HG03280 (cell line): ENCODE results near the gene STAT5B.

ENCODE experiments used
- ATAC-seq: cut with Tn5 transposase; IDR thresholded peaks from one replicate; pipeline ENCODE4 v1.9.1; 2021; ENCODE audit warnings: mild to moderate bottlenecking, moderate library complexity; ENCODE audit not compliant: unreplicated experiment

Gene STAT5B

GRCh38 chr17:42182927-42183734, 93.1 kb downstream of the STAT5B start:
- ATAC-seq, result no peak

GRCh38 chr17:42181851-42182207, 94.4 kb downstream of the STAT5B start:
- ATAC-seq, result no peak

GRCh38 chr17:42180922-42181850, 95.0 kb downstream of the STAT5B start, which contains the start of gene KCNH4:
Gene KCNH4, minus strand, starts transcription at chr17:42181142. Its CDS starts 197 bp downstream, at chr17:42180945.
- peak; percentile 56 for ATAC-seq

- no peak for ATAC-seq
Observed at GRCh38 chr17:42180411-42180921, 95.7 kb downstream of the STAT5B start.

GRCh38 chr17:42179911-42180410, 96.2 kb downstream of the STAT5B start:
- ATAC-seq, result no peak

- ATAC-seq, result no peak
Observed at GRCh38 chr17:42179335-42179734, 96.9 kb downstream of the STAT5B start.

GRCh38 chr17:42178817-42179216, 97.4 kb downstream of the STAT5B start:
- ATAC-seq, result no peak

- ATAC-seq, result no peak
Observed at GRCh38 chr17:42177684-42178083, 98.5 kb downstream of the STAT5B start.

- no peak for ATAC-seq
Observed at GRCh38 chr17:42174126-42174783, 101.9 kb downstream of the STAT5B start.

- no peak for ATAC-seq
Observed at GRCh38 chr17:42171831-42172230, 104.4 kb downstream of the STAT5B start.

GRCh38 chr17:42169351-42169750, 106.8 kb downstream of the STAT5B start:
- no peak for ATAC-seq

GRCh38 chr17:42167807-42168206, 108.4 kb downstream of the STAT5B start:
- no peak for ATAC-seq

GRCh38 chr17:42166196-42166763, 109.9 kb downstream of the STAT5B start:
- no peak for ATAC-seq

GRCh38 chr17:42165751-42166150, 110.4 kb downstream of the STAT5B start:
- no peak for ATAC-seq

GRCh38 chr17:42163696-42164407, 112.3 kb downstream of the STAT5B start:
- no peak for ATAC-seq

- ATAC-seq, result no peak
Observed at GRCh38 chr17:42163113-42163512, 113.1 kb downstream of the STAT5B start.

GRCh38 chr17:42160531-42160910, 115.7 kb downstream of the STAT5B start:
- no peak for ATAC-seq

- no peak for ATAC-seq
Observed at GRCh38 chr17:42159796-42160530, 116.2 kb downstream of the STAT5B start.

GRCh38 chr17:42155614-42156045, 120.6 kb downstream of the STAT5B start:
- ATAC-seq, result no peak
